NCI-H187 (cell line): ENCODE measurements around the gene PCDH1.
A peak's percentile ranks its signal among the peaks of the same experiment; 100 is the strongest.
"Not testable (repeated sequence)": the region's sequence is repeated elsewhere in the genome, so short reads cannot be mapped to it uniquely, and the experiment has no call there.

Source experiments
- DNase-seq, 2 experiments: peaks; one replicate each; lab custom pipeline; 2025; lab: John Stamatoyannopoulos, UW

The PCDH1 gene

DNA sequence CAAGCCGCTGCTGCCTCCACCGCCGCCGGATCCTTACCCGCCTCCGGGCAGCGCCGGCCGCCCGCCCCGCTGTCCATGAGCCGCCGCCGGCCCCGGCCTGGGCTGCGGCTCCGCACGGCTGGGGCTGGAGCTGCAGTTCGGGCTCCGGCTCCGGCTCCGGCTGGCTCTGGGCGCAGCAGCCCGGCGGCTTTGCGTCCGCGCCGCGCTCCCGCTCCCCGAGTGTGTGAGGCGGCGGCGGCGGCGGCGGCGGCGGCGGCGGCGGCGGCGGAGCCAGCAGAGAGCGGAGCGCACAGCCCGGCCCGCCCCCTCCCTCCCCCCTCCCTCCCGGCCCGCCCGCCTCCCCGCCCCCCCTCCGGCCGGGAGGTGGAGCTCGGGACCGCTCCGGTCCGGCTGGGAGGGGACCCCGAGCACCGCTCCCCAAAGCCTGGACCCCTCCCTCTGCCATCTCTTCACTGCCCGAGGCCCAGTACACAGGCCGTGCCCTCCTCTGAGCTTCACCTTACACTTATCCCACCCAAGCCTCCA is at the start of gene PCDH1:
Gene PCDH1, minus strand, starts transcription at position 225 of the 525 bp plus-strand sequence. Its CDS starts 148 bp downstream, at position 77.
- DNase-seq: peak in 1 of 2 experiments; percentile 37

DNA sequence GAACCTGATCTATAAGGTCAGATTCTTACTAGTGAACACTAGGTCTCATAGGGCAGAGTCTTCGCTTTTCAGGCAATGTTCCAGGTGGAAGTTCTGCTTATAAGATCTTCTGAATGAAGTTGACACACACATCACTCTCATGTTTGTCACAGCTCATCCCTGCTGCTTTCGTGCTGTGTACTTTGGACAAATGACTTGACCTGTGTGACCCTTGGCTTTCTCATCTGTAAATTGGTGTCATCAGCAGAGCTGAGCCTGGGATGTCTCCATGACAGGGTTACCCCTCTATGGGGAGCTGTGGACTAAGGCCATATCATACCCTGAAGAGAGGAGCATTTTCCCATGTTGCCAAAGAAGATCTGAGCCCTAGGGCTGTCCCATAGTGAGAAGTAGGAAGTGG is 48.2 kb upstream of the PCDH1 start:
- DNase-seq: no peak

DNA sequence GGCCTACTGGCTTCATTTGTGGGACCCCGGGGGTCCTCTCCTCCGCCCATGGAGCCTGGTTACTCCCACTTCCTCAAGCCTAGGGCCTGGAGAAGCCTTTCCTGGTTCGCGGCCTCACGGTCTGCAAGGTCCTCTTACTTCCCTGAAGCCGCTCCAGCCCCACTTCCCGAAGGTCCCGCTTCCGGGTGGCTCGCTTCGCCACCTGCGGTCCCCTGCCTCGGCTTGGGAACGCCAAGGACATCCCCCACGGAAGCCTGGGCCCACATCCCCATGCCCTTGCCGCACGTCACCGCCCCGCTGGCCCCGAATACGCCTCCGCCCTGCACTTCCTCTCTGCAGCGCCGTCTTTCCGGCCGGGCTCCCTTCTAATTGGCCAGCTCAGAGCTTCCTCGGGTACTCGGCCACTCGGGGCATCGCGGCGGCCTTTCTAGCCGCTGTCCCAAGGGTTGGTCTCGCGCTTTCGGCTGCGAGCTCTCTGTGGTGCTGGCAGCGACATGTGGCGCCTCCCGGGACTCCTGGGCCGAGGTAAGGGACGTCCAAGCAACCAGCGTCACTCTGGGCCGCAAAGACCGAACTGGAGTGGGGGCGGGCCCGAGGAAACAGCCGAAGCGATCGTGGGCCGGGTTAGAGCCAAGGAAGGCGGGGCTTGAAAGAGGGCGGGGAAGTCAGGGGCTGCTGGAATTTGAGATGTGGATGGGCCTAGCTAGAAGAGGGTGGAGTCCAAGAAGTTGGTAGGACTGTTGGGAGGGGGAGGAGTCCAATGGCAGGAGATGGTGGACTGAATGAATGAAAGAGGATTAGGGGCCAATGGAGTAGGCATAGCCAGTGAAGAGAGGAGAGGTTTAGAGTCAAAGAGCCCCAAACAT is 45.5 kb upstream of the PCDH1 start, which contains the start of gene DELE1:
Gene DELE1, plus strand, starts transcription at position 424 of the 866 bp plus-strand sequence. Its CDS starts 71 bp downstream, at position 495.
- DNase-seq: peak; percentile 77 to 82

DNA sequence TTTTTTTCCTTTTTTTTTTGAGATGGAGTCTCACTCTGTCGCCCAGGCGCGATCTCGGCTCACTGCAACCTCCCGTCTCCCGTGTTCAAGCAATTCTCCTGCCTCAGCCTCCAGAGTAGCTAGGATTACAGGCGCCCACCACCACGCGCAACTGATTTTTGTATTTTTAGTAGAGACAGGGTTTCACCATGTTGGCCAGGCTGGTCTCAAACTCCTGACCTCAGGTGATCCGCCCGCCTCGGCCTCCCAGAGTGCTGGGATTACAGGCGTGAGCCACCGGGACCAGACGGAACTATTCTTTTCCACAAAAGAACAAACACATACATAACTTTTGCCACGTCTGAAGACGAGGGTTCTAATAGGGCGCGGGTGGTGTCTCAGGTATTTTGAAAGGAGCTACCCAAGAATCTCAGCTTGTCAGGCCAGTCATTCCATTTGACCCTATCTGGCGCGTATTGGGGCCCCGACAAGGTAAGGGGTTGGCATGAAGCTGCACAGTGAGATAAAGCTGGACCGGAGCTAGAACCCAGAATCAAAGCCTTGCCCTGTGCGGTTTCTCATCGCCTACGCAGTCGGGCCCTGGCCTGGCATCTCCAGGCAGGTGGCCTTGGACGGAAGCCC is 44.7 kb upstream of the PCDH1 start:
- not testable (repeated sequence) for DNase-seq

DNA sequence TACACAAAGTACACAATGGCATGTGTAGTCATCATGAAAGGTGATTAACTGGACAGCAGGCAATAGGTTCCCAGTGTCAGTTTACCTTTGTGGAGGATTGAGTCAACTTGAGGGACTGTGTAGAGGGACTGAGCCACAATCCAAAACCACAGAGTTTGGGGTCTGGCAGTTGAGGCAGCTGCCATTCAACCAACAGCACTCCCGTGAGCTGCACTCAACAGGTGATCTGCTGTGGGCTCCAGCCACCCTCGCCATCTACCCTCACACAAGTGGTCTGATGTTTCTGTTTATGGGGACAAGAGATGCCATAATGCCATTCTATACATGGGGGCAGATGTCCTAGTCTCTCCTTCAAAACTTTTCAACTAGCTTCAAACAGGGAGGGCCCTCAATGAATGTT is 42.6 kb upstream of the PCDH1 start:
- no peak for DNase-seq

DNA sequence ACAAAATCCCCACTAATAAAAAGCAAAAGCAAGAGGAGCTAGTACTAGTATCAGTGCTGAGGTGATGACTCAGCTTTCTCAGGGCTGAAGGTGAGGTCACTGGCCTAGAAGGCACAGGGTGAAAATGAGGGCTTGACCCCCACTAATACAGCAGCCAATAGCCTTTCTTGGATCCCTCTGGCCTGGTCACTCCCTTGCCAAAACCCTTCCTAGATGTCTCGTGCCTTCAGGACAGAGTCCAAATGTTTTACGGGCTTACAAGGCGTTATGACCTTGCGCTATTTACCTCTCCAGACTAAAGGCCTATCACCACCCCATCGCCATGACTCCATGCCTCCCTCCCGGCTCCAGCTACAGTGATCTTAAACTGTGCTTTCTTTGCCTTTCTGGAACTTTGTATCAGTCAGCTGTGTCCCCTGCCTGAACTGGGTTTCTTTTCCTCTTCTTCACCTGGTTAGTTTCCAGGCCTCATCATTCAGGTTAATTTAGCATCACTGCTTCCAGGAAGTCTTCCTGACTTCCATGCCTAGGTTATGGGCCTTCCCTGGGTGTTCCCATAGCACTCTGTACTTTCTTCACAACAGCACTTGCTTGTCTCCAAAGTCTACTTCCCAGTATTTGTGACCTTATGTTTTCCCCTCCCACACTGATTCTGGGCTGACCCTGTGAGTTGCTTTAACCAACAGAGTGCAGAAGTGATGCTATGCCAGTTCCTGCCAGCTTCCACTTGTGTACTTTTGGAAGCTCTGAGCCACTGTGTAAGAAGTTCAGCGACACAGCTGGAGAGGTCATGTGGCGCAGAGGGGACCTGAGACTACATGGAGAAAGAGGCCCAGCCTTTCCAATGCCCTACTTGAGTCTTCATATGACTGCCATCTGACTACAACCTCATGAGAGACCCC is 41.3 kb upstream of the PCDH1 start:
- no peak for DNase-seq

DNA sequence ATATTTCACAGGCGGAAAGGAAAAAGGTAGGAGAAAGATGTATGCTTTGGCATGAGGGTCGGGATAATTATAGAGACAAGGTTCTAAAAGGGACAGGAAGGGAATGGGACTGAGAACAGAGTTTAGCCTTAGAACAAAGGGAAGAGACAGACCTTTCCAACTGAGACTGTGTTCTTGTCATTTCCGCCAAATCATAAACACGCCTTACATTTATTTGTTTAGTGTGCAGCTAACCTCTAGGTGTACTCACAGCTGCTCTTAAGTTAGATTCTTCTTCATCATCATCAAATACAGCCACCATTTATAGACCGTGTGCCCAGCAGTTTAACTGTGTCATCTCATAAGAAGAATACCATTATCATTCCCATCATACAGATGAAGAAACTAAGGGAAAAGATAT is 39.5 kb upstream of the PCDH1 start:
- no peak for DNase-seq

DNA sequence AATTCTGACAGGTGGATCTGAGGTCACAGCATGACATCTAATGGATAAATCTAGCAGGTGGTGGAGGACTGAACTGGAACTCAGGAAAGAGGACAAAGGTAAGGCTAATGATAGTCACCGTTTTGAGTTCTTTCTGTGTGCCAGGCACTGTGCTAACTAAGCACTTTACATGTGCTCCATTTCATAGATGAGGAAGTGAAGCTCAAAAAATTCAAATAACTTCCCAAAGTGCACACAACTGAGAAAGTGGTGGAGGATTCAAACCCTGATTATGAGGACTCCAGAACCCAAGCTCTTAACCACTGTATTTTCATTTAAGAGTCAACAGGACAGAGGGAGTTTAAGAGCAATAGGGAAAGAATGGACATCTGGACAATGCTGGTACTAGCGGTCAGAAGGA is 38.3 kb upstream of the PCDH1 start:
- DNase-seq: no peak

DNA sequence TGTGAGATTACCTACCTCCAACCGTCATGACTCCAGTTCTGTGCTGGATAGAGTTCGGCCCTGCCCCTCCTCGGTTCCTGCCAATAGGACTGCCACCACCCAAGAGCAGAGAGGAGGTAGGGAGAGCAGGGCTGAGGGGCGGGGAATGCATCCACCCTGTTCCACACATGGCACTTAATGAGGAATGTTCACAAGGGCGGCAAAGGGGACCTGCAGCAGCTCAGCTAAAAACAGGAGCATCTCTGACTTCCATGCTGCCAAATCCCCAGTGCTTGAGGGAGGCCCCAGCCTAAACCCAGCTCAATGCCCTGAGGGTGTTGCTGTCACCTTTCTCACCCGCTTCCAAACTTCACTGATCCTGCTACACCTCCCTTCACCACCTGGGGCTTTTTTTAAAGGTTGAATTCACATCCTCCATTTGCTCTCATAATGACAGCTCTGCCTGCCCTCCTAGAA is 37.7 kb upstream of the PCDH1 start:
- no peak for DNase-seq

DNA sequence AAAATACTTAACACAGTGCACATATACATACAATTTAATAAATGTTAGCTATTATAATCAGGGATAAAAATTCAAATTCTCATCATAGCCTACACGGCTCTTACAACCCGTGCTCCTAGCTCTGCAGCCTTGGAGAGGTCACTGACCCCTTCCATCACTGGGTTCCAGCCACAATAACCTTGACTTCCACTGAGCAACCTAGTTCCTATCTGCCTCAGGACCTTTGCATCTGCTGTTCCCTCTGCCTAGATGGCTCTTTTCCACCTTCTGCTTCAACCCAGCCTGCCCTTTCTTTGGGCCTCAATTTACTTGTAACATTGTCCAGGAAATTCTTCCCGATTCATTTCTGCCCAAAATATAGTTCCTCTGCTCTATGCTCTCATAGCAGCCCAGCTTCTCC is 36.6 kb upstream of the PCDH1 start:
- no peak for DNase-seq

DNA sequence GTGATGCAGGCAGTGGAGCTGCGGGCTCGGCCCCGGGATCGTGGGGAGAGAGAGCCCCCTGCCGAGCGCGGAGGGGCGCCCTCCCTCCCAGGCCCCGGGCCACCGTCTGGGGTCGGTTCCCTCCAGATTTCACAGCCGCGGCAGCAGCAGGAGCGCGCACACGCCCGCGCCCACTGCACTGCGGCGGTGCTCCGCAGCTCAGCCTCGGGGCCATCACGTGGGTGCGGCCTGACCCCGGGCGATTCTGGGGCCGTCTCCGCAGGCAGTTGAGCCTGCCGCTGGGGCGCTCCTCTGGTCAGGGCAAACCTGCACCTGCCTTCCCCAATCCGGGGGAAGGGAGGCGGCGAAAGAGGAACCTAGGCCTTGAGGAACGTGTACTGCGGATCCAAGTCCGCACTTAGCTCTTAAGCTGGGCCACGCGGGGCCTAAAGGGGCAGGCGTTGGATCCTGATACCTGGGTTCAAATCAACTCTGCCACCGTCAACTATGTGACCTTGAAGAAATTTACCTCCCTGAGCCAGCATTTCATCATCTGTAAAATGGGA is 36.1 kb upstream of the PCDH1 start:
- no peak for DNase-seq

DNA sequence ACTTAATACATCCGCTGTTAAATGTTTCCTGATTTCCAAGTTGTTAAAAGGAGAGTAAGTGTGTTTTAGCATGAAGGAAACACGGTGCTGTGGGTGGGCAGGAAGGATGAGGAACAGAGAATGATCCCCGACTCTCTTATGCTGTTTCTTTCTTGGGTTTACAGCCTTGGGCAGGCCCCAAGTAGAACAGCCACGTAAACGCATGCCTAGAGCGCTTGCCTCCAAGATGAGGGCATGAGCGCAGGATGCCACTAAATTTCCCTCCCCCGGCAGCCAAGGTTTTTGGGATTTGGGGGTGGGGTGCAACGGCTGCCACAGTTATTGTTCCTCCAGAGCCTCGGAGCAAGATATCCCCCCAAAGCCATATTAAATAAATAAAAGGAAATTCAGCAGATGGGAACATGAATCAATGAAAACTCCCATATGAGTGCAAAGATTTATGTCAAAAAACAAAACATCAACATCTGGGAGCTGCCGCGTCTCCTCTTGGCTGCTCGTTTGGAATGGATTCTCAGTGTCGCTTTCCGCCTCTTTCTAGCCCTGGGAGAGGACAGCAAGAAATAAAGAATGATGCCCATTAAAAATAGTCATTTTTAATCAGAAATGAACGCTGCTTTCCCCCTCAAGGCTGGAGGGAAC is 35.5 kb upstream of the PCDH1 start:
- no peak for DNase-seq

DNA sequence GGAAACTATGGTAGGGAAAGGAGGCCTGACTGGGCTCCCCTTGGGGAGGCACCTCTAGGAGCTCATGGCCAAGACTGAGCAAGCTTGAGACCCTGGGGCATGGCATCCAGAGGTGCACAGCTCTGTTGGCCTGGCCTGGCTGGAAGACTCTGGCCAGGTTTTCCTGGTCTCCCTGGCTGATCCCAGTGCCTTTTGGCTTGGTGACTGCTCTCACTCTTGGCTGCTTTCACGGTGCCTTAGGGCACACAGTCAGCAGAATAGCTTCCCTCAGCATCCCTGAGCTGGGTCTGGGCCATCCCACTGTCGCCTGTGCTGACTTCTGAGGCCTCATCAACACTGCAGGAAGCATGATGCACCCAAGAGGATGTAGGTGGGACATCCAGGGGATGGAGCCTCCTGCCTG is 32.1 kb upstream of the PCDH1 start:
- no peak for DNase-seq

DNA sequence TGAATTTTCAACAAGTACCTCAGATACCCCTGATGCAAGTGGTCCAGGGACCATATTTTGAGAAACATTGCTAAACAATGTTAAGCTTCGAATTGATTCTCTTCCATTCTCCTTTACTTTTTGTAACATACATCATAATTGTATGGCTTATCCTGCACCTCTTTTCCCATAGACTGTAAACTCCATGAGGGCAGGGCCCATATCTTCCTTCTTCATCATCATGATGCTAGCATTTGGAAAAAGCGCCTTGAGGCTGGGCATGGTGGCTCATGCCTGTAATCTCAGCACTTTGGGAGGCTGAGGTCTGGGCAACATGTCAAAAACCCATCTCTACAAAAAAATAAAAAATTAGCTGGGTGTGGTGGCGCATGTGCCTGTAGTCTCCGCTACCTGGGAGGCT is 31.0 kb upstream of the PCDH1 start:
- no peak for DNase-seq

DNA sequence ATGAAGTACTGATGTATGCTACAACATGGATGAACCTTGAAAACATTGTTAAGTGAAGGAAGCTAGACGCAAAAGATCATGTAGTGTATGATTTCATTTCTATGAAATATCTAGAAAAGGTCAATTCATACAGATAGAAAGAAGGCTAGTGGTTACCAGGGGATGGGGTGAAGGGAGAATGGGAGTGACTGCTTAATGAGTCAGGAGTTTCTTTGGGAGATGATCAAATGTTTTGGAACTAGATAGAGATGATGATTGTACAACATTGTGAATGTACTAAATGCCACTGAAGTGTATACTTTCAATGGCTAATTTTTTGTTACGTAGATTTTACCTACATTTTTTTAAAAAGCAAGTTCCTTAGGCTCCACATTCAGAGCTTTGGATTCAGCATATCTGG is 30.6 kb upstream of the PCDH1 start:
- DNase-seq: no peak

DNA sequence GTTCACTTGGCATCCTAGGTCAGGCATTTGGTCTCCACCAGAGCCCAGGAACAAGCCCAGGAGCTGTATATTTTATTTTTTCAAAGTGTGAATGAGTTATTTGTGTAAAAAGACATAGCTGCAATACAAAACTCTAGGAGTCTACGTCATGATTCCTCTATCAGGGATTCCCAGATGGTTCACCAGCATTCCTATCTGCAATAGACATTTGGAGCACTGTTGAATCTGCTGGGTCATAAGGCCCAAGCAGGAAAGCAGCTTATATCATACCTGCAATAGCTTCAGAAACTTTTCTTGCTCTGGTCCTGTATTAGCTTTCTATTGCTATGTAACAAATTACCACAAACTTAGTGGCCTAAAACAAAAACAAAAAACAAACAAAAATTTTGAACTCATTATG is 28.8 kb upstream of the PCDH1 start:
- no peak for DNase-seq

DNA sequence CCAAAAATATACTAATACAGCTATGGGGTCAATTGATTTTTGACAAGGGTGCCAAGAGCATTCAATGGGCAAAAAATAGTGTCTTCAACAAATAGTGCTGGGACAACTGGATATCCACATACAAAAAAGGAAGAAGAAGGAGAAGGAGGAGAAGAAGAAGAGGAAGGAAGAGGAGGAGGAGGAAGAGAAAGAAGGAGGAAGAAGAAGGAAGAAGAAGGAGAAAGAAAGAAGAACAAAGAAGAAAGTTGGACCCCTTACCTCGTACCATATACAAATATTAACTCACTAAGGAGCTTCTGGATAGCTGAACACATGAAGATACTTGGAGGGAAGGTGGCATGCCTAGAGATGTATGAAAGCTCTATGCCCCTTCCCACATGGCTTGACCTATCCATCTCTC is 28.3 kb upstream of the PCDH1 start:
- DNase-seq: no peak

DNA sequence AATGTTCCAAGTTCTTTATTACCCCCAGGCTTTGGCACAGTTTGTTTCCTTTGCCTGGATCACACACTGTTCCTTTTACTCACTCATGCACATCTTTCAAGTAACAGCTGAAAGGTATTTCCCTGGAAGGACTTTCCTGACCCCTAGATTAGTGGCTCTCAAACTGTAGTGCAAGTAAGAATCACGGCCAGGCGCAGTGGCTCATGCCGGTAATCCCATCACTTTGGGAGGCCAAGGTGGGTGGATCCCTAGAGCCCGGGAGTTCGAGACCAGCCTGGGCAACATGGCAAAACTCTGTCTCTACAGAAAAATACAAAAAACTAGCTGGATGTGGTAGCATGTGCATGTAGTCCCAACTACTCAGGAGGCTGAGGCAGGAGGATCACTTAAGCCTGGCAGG is 26.3 kb upstream of the PCDH1 start:
- DNase-seq: no peak

DNA sequence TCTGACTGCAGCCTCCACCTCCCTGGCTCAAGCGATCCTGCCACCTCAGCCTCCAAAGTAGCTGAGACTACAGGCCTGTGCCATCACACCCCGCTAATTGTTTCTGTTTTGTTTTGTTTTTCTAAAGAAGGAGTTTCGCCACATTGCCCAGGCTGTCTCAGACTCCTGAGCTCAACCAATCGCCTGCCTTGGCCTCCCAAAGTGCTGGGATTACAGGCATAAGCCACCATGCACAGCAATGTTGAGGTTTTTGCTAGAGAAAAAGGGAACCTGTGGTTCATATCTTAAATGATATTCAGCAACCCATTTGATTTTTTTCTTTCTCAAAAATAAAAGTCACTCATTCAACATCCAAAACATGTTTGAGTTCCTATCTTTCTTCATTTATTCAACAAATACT is 25.1 kb upstream of the PCDH1 start:
- no peak for DNase-seq

DNA sequence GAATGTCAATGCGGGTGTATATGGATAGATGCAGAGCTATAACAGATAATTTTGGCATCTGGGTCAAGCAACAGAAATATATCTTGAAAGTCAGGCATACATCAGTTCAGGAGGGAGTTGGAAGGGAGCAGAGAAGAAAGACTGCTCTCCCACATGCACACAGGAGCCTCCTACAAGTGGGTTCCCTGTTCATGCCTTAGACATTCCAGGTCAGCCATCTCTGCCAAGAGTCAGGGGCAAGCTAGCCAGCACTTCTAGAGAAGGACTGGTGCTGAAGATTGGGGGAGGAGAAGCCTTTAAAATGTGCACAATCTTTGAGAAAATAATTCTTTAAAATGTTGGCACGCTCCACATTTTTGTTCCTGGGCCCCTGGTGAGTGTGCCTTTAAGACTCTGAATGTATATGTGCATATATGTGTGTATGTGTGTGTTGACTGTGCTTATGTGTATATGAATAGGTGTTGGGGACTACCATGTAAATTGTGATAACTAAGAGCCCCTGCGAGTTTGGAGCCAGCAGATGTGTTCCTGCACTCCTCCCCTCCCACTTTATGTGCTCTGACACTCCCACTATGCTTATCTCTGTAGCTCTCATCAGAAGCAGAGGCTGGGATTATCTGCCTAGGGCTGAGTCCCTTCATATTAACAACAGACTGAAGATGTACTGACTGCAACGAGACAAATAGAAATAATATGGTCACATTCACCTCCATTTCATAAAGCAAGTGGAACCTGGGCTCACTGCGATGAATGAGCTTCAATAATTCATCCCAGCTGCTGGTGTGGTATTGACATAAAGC is 24.0 kb upstream of the PCDH1 start:
- DNase-seq: no peak
